Upper lobe of left lung (tissue), 4 donors: Measurements from ENCODE around the gene CPLANE1.

ENCODE experiments used
- EP300 ChIP-seq, 4 donors: sonication (generic); formaldehyde crosslinking; IDR thresholded peaks; one replicate each; pipeline ENCODE4 v1.5.1; 2017; ENCODE audit warnings: antibody characterized with exemption in 4 of 4, control low read depth in 2 of 4
- POLR2A ChIP-seq, 4 donors: fragments of 450-650 bp; IDR thresholded peaks; one replicate each; pipeline ENCODE4 v1.5.1; 2016 to 2017; ENCODE audit warnings: antibody characterized with exemption in 4 of 4, mild to moderate bottlenecking in 2 of 4
- TF ChIP-seq, protein P1 (sequence below), 6 experiments: fragments of 450-650 bp in 4 of 6; fragments of 200-600 bp in 2 of 6; sonication (generic) in 2 of 6; IDR thresholded peaks; one replicate each; pipeline ENCODE4 v1.5.1; 2016 to 2019; ENCODE audit warnings: antibody characterized with exemption in 6 of 6

DNA sequence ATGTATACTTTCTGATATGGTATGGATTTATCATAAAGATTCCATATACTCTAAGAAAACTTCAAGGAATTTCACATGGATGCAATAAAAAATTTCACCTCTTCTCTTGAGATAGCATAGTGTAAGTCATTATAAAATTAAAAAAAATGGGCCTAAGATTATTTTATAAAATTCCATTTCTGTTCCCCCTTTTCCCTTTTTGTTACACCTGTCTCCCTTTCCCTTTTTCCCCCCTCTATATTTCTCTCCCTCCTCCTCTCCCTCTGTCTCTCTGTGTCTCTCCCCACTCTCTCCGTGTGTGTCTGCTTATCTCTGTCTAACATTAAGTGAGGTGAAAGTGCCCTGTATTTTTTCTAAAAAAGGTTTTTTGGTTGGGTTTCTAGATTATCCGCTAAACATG lies 192.4 kb downstream of the CPLANE1 start:
- TF ChIP-seq POLR2A (IDR thresholded peaks at IDR 0.05) (no peak), EP300 (IDR thresholded peaks at IDR 0.05) (no peak)
- TF ChIP-seq, protein P1, sequence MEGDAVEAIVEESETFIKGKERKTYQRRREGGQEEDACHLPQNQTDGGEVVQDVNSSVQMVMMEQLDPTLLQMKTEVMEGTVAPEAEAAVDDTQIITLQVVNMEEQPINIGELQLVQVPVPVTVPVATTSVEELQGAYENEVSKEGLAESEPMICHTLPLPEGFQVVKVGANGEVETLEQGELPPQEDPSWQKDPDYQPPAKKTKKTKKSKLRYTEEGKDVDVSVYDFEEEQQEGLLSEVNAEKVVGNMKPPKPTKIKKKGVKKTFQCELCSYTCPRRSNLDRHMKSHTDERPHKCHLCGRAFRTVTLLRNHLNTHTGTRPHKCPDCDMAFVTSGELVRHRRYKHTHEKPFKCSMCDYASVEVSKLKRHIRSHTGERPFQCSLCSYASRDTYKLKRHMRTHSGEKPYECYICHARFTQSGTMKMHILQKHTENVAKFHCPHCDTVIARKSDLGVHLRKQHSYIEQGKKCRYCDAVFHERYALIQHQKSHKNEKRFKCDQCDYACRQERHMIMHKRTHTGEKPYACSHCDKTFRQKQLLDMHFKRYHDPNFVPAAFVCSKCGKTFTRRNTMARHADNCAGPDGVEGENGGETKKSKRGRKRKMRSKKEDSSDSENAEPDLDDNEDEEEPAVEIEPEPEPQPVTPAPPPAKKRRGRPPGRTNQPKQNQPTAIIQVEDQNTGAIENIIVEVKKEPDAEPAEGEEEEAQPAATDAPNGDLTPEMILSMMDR (IDR thresholded peaks at IDR 0.05), result no peak
